ENCODE measurements around the gene HK1.

HK1 gene

DNA sequence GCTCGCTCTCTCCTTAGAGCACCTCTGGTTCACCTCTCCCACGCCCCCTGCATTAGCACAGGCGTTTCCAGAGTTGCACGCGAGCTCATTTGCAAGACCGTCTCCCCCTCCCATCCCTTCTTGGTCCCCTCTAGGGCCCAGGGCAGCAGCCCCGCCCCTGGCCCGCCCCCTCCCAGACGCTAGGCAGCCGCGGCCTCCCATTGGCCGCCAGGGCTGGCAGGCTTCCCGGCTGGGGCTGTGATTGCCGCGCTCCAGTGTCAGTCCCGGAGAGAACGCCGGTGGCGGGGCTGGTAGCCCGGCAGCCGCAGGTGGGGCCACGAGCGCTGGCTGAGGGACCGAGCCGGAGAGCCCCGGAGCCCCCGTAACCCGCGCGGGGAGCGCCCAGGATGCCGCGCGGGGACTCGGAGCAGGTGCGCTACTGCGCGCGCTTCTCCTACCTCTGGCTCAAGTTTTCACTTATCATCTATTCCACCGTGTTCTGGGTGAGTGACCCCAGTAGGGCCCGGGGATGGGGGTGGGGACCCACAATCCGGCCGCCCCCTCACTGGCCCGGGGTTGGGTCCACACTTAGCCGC, 173.0 kb downstream of the HK1 start, which contains the start of gene TSPAN15:
TSS of gene TSPAN15 (plus strand) at position 257 of the 575 bp plus-strand sequence. CDS start at position 387, 130 bp downstream.
- DNase-seq (ENCODE audit: low spot score), result peak; percentile 95

All from Ammon's horn (tissue), 1 donor.